Measurements from ENCODE around the gene BCL2L11.
A peak's percentile ranks its signal among the peaks of the same experiment; 100 is the strongest.

Gene BCL2L11

DNA sequence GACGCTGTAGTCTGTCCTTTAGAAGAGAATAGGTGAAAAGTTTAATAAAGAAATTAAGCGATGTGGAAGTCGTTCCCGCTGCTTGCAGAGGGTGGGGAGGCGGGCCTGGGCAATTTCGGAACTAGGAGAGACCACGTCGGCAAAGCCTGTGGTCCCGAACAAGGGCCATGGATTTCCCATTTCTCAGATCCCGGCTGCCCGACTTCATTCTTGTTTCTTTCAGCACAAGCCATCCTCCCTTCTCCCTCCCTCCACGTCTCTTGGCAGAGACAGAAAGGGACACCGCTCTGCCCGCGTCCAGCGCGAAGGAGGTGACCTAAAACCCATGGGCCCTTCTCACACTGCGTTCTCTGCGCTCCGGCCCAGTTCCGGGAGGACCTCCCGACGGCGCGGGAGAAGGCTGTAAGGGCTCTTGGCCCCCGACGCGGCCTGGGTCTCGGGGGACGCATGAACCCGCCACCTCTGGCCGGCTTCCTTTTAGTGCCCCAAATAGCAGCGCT is 2.2 kb upstream of the BCL2L11 start:
- no peak for TF ChIP-seq CTCF (IDR thresholded peaks at IDR 0.05; ENCODE audit: insufficient read depth, low read depth, low read length, missing control alignments)
- DNase-seq (ENCODE audit: low read depth), result no peak
- H3K4me3 ChIP-seq (ENCODE audit: low read depth, low read length), result no peak overlapping the region; the same call in 1 of the 2 replicates

- no peak overlapping the region for H3K4me3 ChIP-seq (ENCODE audit: low read depth, low read length)
- DNase-seq (ENCODE audit: low read depth), result peak; percentile 26
- no peak for TF ChIP-seq CTCF (IDR thresholded peaks at IDR 0.05; ENCODE audit: insufficient read depth, low read depth, low read length, missing control alignments)
Measured at GRCh38 chr2:111118981-111119821, 1.5 kb upstream of the BCL2L11 start.

DNA sequence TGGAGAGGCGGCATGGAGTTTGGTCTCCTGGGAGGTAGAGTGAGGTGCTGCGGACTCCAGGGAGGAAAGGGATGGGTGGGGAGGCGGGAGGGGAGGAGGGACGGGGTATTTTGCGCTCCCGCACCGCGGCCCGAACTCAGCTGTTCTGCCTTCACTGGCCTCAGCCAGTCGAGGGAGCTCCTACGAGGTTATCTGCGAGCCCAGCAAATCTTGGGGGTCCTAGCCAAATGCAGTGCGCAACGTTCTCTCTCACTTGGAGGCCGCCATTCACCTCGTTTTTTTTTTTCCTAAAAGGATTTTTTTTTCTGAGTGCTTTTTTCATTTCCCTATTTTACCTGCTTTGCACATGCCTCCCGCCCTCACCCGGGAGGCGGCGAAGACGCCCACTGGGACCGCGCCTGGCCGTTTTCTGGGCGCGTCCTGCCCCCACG is 877 bp upstream of the BCL2L11 start:
- no peak for DNase-seq (ENCODE audit: low read depth)
- H3K4me3 ChIP-seq (ENCODE audit: low read depth, low read length), result peak overlapping the region; percentile 55
- TF ChIP-seq CTCF (IDR thresholded peaks at IDR 0.05; ENCODE audit: insufficient read depth, low read depth, low read length, missing control alignments), result no peak

DNA sequence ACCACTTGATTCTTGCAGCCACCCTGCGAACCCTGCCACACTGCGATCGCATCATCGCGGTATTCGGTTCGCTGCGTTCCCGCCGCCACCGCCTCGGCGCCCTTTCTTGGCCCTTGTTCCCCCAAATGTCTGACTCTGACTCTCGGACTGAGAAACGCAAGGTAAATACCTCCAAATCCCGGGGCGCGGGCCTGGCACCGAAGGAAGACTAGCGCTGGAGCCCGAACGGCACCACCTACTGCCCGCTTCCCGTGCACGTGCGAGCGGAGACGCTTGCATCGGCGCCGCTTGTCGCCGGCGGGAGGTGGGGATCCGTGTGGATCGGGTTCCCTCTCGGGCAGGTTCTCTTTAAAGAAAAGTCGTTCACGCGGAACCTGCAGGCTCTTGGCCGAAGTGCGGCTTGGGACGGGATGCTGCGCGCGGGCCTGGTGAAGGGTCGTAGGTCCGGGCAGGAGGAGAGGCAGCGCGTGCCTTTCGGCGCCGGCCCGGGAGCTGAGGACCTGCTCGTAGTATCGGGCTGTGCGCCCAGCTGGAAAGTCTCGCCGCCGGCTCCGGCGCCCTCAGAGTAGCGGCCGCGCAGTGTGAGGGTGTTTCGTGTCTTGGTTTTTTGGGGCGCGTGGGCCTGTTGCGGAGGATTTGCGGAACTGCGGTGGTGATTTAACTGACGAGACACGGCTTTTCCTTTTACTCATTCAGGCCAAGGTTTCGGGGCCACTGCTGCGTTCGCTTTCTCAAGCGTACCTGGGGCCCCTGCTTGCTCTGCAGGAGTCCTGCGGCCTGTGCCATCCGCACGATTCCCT is 514 bp downstream of the BCL2L11 start:
- TF ChIP-seq CTCF (IDR thresholded peaks at IDR 0.05; ENCODE audit: insufficient read depth, low read depth, low read length, missing control alignments), result no peak
- peak; percentile 54 for DNase-seq (ENCODE audit: low read depth)
- peak overlapping the region; percentile 87 for H3K4me3 ChIP-seq (ENCODE audit: low read depth, low read length)

GRCh38 chr2:111121828-111122630 is 1.3 kb downstream of the BCL2L11 start:
- TF ChIP-seq CTCF (IDR thresholded peaks at IDR 0.05; ENCODE audit: insufficient read depth, low read depth, low read length, missing control alignments), result no peak
- DNase-seq (ENCODE audit: low read depth), result peak; percentile 90
- H3K4me3 ChIP-seq (ENCODE audit: low read depth, low read length), result peak overlapping the region; percentile 87

GRCh38 chr2:111122631-111123421 is 2.1 kb downstream of the BCL2L11 start:
- DNase-seq (ENCODE audit: low read depth), result peak; percentile 49
- H3K4me3 ChIP-seq (ENCODE audit: low read depth, low read length), result peak overlapping the region; percentile 57
- no peak for TF ChIP-seq CTCF (IDR thresholded peaks at IDR 0.05; ENCODE audit: insufficient read depth, low read depth, low read length, missing control alignments)

All from GM12865 (cell line).